Fibroblast of villous mesenchyme (primary cell): ENCODE measurements around the gene ITGB1. TPM values are rescaled to one million over a fixed set of nuclear protein-coding genes. Genes with fewer than 3 reads are reported as not detected.
"Not testable (repeated sequence)": the region's sequence is repeated elsewhere in the genome, so short reads cannot be mapped to it uniquely, and the experiment has no call there.

Experiments
- DNase-seq: peaks from one replicate; pipeline ENCODE4 v3.0.0-alpha.2; 2010; ENCODE audit warnings: low read depth
- H3K4me3 ChIP-seq: 2 replicates; pipeline ENCODE4 v1.5.1; 2011; ENCODE audit warnings: low read depth, mild to moderate bottlenecking, low read length
- total RNA-seq: library from RNA; depleted of rRNA; stranded (reverse); fragments of >200 nt; gene quantifications from 2 replicates; pipeline ENCODE4 v1.2.3, GENCODE V29; 2012
- TF ChIP-seq, protein P1 (sequence below): IDR thresholded peaks from 2 replicates; pipeline ENCODE4 v1.5.1; 2012; ENCODE audit warnings: low read depth, mild to moderate bottlenecking, low read length; ENCODE audit not compliant: insufficient read depth

ITGB1 gene
- total RNA-seq, 1 donor = 1,757 TPM

GRCh38 chr10:32923134-32923533, 34.9 kb downstream of the ITGB1 start:
- H3K4me3 ChIP-seq = no peak overlapping the region
- TF ChIP-seq, protein P1, sequence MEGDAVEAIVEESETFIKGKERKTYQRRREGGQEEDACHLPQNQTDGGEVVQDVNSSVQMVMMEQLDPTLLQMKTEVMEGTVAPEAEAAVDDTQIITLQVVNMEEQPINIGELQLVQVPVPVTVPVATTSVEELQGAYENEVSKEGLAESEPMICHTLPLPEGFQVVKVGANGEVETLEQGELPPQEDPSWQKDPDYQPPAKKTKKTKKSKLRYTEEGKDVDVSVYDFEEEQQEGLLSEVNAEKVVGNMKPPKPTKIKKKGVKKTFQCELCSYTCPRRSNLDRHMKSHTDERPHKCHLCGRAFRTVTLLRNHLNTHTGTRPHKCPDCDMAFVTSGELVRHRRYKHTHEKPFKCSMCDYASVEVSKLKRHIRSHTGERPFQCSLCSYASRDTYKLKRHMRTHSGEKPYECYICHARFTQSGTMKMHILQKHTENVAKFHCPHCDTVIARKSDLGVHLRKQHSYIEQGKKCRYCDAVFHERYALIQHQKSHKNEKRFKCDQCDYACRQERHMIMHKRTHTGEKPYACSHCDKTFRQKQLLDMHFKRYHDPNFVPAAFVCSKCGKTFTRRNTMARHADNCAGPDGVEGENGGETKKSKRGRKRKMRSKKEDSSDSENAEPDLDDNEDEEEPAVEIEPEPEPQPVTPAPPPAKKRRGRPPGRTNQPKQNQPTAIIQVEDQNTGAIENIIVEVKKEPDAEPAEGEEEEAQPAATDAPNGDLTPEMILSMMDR = no peak
- no peak for DNase-seq

DNA sequence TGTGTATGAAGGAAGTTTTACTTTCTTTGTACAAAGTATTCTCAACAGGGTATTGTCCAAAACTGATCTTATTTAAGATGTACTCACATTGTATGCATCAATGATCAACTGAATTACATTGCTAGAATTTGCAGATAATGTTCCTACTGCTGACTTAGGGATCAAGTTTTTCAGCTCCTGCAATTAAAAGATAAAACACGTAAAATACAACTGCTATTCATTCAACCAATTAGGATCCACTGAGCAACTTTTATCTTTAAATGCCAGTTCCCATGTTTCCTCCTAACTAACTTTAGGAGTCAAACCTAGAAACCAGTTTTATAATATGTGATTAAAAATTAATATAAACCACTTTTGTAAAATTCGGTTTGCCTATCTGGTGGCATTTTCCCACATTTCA, 35.9 kb downstream of the ITGB1 start:
- H3K4me3 ChIP-seq = no peak overlapping the region
- TF ChIP-seq, protein P1 = no peak
- DNase-seq = no peak

DNA sequence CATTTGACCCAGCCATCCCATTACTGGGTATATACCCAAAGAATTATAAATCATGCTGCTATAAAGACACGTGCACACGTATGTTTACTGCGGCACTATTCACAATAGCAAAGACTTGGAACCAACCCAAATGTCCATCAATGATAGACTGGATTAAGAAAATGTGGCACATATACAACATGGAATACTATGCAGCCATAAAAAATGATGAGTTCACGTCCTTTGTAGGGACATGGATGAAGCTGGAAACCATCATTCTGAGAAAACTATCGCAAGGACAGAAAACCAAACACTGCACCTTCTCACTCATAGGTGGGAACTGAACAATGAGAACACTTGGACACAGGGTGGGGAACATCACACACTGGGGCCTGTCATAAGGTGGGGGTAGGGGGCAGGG, 40.2 kb downstream of the ITGB1 start:
- H3K4me3 ChIP-seq, DNase-seq: not testable (repeated sequence)

DNA sequence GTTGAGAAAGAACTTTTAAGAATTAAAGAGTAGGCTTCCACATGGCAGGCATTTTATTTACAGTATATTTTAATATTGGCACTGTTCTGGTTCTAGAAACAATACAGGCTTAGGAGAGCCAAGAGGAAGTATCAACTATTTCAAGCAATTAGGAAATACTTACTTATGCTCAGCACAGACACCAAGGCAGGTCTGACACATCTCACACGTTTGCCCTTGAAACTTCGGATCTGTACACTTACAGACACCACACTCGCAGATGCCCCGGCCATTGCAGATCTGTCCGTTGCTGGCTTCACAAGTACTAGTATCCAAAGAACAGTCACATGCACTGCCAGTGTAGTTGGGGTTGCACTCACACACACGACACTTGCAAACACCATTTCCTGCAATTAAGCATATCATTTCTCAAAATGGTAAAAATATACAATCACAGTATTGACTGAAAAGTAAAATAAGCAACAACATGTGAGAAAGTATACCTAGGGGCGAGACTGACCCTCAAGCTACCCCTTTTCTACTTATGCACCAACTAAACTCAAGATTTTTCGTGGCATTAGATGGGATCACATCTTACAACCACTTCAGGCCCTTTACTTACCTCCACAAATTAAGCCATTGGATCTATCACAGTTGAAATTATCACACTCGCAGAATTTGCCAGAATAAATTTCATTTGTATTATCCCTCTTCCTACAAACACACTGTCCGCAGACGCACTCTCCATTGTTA, 46.6 kb downstream of the ITGB1 start:
- no peak for DNase-seq
- no peak overlapping the region for H3K4me3 ChIP-seq
- TF ChIP-seq, protein P1 = no peak

DNA sequence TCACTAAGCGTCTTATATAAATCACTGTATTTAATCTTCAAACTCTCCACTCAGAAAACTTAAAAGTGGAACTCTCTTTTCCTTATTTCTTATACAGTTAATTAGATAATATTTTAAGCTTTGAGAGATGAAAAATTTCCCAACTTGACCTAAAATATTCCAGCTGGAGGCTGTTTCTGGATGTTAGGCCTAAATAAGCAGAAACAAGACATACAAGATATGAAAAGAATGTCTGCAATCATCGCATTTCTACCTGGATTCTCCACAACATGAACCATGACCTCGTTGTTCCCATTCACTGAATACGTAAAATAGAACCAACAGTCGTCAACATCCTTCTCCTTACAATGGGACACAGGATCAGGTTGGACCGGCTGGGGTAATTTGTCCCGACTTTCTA, 48.1 kb downstream of the ITGB1 start:
- not testable (repeated sequence) for H3K4me3 ChIP-seq, DNase-seq

GRCh38 chr10:32909456-32909855, 48.6 kb downstream of the ITGB1 start:
- TF ChIP-seq, protein P1 = no peak
- H3K4me3 ChIP-seq = no peak overlapping the region
- peak; percentile 18 for DNase-seq

- TF ChIP-seq, protein P1 = no peak
- DNase-seq = no peak
- H3K4me3 ChIP-seq = no peak overlapping the region
Observed at GRCh38 chr10:32906595-32906994, 51.4 kb downstream of the ITGB1 start.

DNA sequence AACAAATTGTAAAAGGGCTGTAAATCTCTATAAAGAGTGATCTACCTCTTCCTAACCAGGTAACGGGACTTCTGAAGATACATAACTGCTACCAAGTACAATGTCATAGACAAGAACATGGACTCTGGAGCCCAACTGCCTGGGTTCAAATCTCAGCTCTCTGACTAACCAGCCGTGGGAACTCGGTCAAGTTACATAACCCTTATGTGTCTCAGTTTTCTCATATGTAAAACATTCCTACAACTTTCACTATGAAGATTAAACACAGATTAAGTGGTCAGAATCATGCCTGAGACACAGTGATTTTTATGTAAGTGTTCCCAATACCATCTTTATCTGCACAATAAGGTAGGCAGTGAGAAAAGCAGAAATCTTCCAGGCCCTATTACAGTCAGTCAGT, 52.6 kb downstream of the ITGB1 start:
- TF ChIP-seq, protein P1 = no peak
- peak; percentile 30 for DNase-seq
- no peak overlapping the region for H3K4me3 ChIP-seq
